Caco-2 (cell line): Measurements from ENCODE around the gene CERS2. TPM values are rescaled to one million over a fixed set of nuclear protein-coding genes. Genes with fewer than 3 reads are reported as not detected.

Source experiments
- BruUV-seq: library from RNA; stranded (reverse); fragments of 400-500 nt; replicated peaks from 2 replicates; lab custom pipeline; 2021; lab: Mats Ljungman, UMichigan
- CTCF ChIA-PET: fragments of 300-600 bp; sonication (Branson Sonifier 250); formaldehyde crosslinking; loops from one replicate; lab custom pipeline; 2022; ENCODE audit warnings: antibody characterized with exemption; lab: Charles Lee
- POLR2A ChIA-PET: fragments of 300-600 bp; sonication (Branson Sonifier 250); formaldehyde crosslinking; loops from one replicate; lab custom pipeline; 2022; ENCODE audit warnings: antibody characterized with exemption; lab: Charles Lee
- DNase-seq, 2 experiments: peaks; one replicate each; pipeline versions ENCODE4 v3.0.0 to v3.0.0-alpha.2; 2020 to 2022
- H3K27me3 ChIP-seq: replicated peaks from 2 replicates; pipeline ENCODE4 v1.6.0; 2011; ENCODE audit warnings: low read length; ENCODE audit not compliant: control insufficient read depth, insufficient read depth
- H3K36me3 ChIP-seq: 2 replicates; pipeline ENCODE4 v1.5.1; 2011; ENCODE audit warnings: low read length; ENCODE audit not compliant: control insufficient read depth, insufficient read depth
- H3K4me1 ChIP-seq: fragments of 250-450 bp; sonication (Bioruptor Pico); 2 replicates; pipeline ENCODE4 v1.5.1; 2020; ENCODE audit warnings: mild to moderate bottlenecking
- H3K4me3 ChIP-seq: 2 replicates; pipeline ENCODE4 v1.5.1; 2011; ENCODE audit warnings: low read depth, mild to moderate bottlenecking, control low read depth, low read length
- H3K9me3 ChIP-seq: fragments of 250-450 bp; sonication (Bioruptor Pico); 2 replicates; pipeline ENCODE4 v1.5.1; 2020; ENCODE audit warnings: mild to moderate bottlenecking, moderate library complexity
- H3K27ac Mint-ChIP-seq: one replicate; pipeline ENCODE4 v1.8.0; 2022; ENCODE audit warnings: mixed read lengths; ENCODE audit not compliant: unreplicated experiment
- H3K27me3 Mint-ChIP-seq: one replicate; pipeline ENCODE4 v1.8.0; 2022; ENCODE audit warnings: mixed read lengths; ENCODE audit not compliant: insufficient read depth, unreplicated experiment
- H3K36me3 Mint-ChIP-seq: one replicate; pipeline ENCODE4 v1.8.0; 2022; ENCODE audit warnings: mild to moderate bottlenecking, mixed read lengths; ENCODE audit not compliant: insufficient read depth, unreplicated experiment
- H3K4me1 Mint-ChIP-seq: one replicate; pipeline ENCODE4 v1.8.0; 2022; ENCODE audit warnings: low read depth, mixed read lengths; ENCODE audit not compliant: unreplicated experiment
- H3K4me3 Mint-ChIP-seq: one replicate; pipeline ENCODE4 v1.8.0; 2022; ENCODE audit warnings: mild to moderate bottlenecking, moderate library complexity, mixed read lengths; ENCODE audit not compliant: unreplicated experiment
- H3K9me3 Mint-ChIP-seq: one replicate; pipeline ENCODE4 v1.8.0; 2022; ENCODE audit warnings: mixed read lengths; ENCODE audit not compliant: unreplicated experiment
- intact Hi-C: fragments of 100-400 bp; cut with micrococcal nuclease; formaldehyde crosslinking; loops from one replicate; pipeline ENCODE4 v1.10.0; 2022; ENCODE audit not compliant: unreplicated experiment
- total RNA-seq: library from RNA; stranded (reverse); gene quantifications from 2 replicates; pipeline ENCODE4 v1.2.3, GENCODE V29; 2022
- TF ChIP-seq, protein P1 (sequence below), 2 experiments: fragments of 200-600 bp in 1 of 2; IDR thresholded peaks; 1 replicate in 1 of 2; 2 replicates in 1 of 2; pipeline versions ENCODE4 v1.5.1 to v1.8.0; 2011 to 2022; ENCODE audit warnings: antibody characterized with exemption in 1 of 2, control low read depth in 1 of 2, inconsistent platforms in 1 of 2, low read depth in 1 of 2, low read length in 1 of 2, mild to moderate bottlenecking in 1 of 2, moderate library complexity in 1 of 2; ENCODE audit not compliant: insufficient read depth in 1 of 2, severe bottlenecking in 1 of 2, unreplicated experiment in 1 of 2

CERS2 gene
- total RNA-seq, 1 experiment from 2014 or later: 379 TPM

DNA sequence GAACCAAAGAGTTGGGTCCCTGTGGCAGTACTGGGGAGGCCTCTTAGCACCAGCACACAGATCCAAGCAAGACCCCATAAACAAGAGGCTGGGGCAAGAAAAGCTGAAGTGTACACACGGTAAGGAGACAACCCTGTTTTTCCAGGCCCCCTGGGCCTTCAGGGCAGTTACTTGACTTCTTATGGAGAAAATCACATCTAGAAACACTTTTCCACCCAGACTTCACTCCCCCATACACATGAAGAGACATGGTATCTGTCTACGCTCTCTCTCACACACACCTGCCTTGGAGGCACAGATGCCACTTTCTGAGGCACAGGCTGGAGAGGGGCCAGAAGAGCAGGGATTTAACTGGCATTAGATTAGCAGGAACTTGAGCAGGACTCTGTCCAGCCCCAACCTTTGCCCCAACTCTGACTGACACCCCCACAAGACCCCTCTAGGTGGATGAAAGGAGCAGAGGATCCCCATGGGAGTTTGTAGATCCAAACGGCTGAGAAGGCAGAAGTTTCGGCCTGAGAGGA lies 2.2 kb downstream of the CERS2 start:
- POLR2A ChIA-PET: interaction anchor here (3.1 kb wide), 1 partner anchor 9 kb away, joined by 19 read pairs; the partner anchor contains the start of gene ANXA9
- Mint-ChIP-seq H3K36me3 (peaks cover 50% of the 10 kb centered on the region), H3K27ac (peak overlapping the region; percentile 91), H3K4me1 (peaks cover 56% of the 10 kb centered on the region), H3K4me3 (peak overlapping the region; percentile 91), H3K27me3 (no peaks in the 10 kb centered on the region), H3K9me3 (no peaks in the 10 kb centered on the region)
- TF ChIP-seq, protein P1, sequence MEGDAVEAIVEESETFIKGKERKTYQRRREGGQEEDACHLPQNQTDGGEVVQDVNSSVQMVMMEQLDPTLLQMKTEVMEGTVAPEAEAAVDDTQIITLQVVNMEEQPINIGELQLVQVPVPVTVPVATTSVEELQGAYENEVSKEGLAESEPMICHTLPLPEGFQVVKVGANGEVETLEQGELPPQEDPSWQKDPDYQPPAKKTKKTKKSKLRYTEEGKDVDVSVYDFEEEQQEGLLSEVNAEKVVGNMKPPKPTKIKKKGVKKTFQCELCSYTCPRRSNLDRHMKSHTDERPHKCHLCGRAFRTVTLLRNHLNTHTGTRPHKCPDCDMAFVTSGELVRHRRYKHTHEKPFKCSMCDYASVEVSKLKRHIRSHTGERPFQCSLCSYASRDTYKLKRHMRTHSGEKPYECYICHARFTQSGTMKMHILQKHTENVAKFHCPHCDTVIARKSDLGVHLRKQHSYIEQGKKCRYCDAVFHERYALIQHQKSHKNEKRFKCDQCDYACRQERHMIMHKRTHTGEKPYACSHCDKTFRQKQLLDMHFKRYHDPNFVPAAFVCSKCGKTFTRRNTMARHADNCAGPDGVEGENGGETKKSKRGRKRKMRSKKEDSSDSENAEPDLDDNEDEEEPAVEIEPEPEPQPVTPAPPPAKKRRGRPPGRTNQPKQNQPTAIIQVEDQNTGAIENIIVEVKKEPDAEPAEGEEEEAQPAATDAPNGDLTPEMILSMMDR (IDR thresholded peaks at IDR 0.05; ENCODE audit: insufficient read depth in 1 of 2, low read depth in 1 of 2, low read length in 1 of 2, severe bottlenecking in 1 of 2, unreplicated experiment in 1 of 2): no peak
- BruUV-seq: TSS peak; percentile 32
- CTCF ChIA-PET: interaction anchor here (2.9 kb wide), 1 partner anchor 9 kb away, joined by 28 read pairs; the partner anchor contains the start of gene ANXA9
- Histone ChIP-seq H3K36me3 (peaks cover 7% of the 10 kb centered on the region), H3K9me3 (no peaks in the 10 kb centered on the region), H3K4me3 (peak overlapping the region; percentile 96), H3K27me3 (no peaks in the 10 kb centered on the region), H3K4me1 (peaks cover 62% of the 10 kb centered on the region)
- DNase-seq: no peak
- intact Hi-C loops: loop anchor here (10.0 kb wide), 1 partner anchor 408 kb away; no protein-coding TSS in a partner anchor

DNA sequence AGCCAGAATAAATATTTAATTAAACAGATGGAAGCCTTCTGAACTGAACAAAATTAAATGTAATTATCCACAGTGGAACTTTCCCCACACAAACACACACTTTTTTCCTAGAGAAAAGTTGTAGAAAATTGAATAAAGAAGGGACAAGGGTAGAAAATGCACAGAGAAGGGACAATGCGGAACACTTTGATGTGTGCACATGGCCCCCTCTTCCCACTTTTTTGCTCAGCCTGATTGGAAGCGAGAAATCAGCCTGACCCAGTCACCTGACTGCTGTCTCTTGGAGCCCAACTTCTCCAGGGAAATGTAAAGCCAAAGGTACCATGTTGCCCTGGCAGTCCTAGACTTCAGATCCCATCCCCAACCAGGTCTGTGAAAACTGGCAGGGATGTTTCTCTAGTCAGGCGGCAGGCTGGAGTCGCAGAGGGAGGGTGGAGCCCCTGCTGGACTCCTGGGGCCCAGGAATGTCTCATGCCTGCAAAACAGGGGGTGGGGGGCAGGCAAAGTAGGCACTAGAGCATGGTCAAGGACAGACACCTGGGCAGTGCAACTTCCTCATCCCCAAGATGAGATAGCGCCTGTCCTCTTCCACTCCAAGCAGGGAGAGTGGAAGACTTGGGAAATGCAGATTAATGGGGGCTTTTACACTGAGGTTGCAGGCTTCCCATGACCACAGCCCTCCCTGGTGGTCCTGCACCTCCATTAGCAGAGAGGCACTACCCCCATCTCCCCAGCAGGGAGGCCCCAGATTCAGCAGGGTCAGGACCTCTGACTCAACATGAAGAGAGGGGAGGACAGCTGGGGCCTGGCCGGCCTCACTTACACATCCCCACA lies 2.8 kb downstream of the CERS2 start:
- ChIA-PET POLR2A (interaction anchor here (0.9 to 3.1 kb wide), 5 partner anchors 9 to 218 kb away, joined by 3 to 19 read pairs (median 6); partner anchors contain the start of genes ANXA9, MINDY1 and VPS72), CTCF (interaction anchor here (1.0 to 2.9 kb wide), 4 partner anchors 10 to 34 kb away, joined by 3 to 28 read pairs (median 7); partner anchors contain the start of genes ANXA9 and MINDY1)
- H3K27me3 ChIP-seq: no peaks in the 10 kb centered on the region
- peak overlapping the region; percentile 96 for H3K4me3 ChIP-seq
- Mint-ChIP-seq H3K27me3 (no peaks in the 10 kb centered on the region), H3K4me1 (peaks cover 49% of the 10 kb centered on the region), H3K9me3 (no peaks in the 10 kb centered on the region), H3K4me3 (peak overlapping the region; percentile 91), H3K36me3 (peaks cover 55% of the 10 kb centered on the region), H3K27ac (peak overlapping the region; percentile 91)
- BruUV-seq: TSS peak; percentile 17
- TF ChIP-seq, protein P1 (IDR thresholded peaks at IDR 0.05; ENCODE audit: insufficient read depth in 1 of 2, low read depth in 1 of 2, low read length in 1 of 2, severe bottlenecking in 1 of 2, unreplicated experiment in 1 of 2): no peak
- no peaks in the 10 kb centered on the region for H3K9me3 ChIP-seq
- peak; percentile 72 to 73 for DNase-seq
- intact Hi-C loops: loop anchor here (1.0 to 10.0 kb wide), 4 partner anchors 8 to 407 kb away; partner anchors contain the start of gene SETDB1
- H3K4me1 ChIP-seq: peaks cover 55% of the 10 kb centered on the region
- H3K36me3 ChIP-seq: peaks cover 12% of the 10 kb centered on the region
